ENCODE results near the gene GRK6. TPM values are rescaled to one million over a fixed set of nuclear protein-coding genes. Genes with fewer than 3 reads are reported as not detected.

Gene GRK6
- total RNA-seq, 1 experiment from 2014 or later = 75.2 TPM

GRCh38 chr5:177454397-177455035, 28.0 kb downstream of the GRK6 start:
- Histone ChIP-seq H4K8ac (replicated peaks; ENCODE audit: insufficient read length, low read depth, low read length) (no peak overlapping the region), H2AFZ (ENCODE audit: low read length) (no peak overlapping the region), H3K18ac (ENCODE audit: insufficient read length, low read depth, low read length) (peak overlapping the region; percentile 97), H3T11ph (ENCODE audit: low read length) (no peak overlapping the region), H3K9me3 (ENCODE audit: control insufficient read depth, low read depth, low read length) (no peaks in the 10 kb centered on the region), H3K23ac (ENCODE audit: insufficient read length, low read depth, low read length) (no peak overlapping the region), H3K9ac (ENCODE audit: extremely low read depth, insufficient read length, low read length) (peak overlapping the region; percentile 54), H2BK20ac (ENCODE audit: low read depth, low read length, poor library complexity, severe bottlenecking) (no peak overlapping the region), H2BK15ac (ENCODE audit: low read depth, low read length) (peak overlapping the region; percentile 42; the same call in 1 of the 2 replicates), H3K27ac (ENCODE audit: insufficient read length, low read depth, low read length) (no peak overlapping the region), H4K5ac (ENCODE audit: insufficient read length, low read depth, low read length) (no peak overlapping the region), H2BK120ac (ENCODE audit: low read depth, low read length, poor library complexity, severe bottlenecking) (peak overlapping the region; percentile 72), H3K79me2 (ENCODE audit: insufficient read depth, low read length) (no peaks in the 10 kb centered on the region), H4K91ac (ENCODE audit: insufficient read length, low read depth, low read length) (no peak overlapping the region), H3K4me2 (ENCODE audit: insufficient read depth, insufficient read length, low read length) (peak overlapping the region; percentile 73), H4K20me1 (ENCODE audit: control insufficient read depth, insufficient read depth, insufficient read length) (no peaks in the 10 kb centered on the region), H3K23me2 (ENCODE audit: insufficient read length, low read depth, low read length, poor library complexity, severe bottlenecking) (peaks cover 14% of the 10 kb centered on the region), H2BK5ac (ENCODE audit: insufficient read length, low read length) (no peak overlapping the region), H3K4me1 (ENCODE audit: insufficient read depth, low read length) (no peaks in the 10 kb centered on the region), H3K79me1 (ENCODE audit: insufficient read depth, low read depth, low read length, poor library complexity, severe bottlenecking) (no peaks in the 10 kb centered on the region), H3K4ac (ENCODE audit: low read depth, low read length) (peak overlapping the region; percentile 68; the same call in 1 of the 2 replicates), H3K27me3 (ENCODE audit: insufficient read depth, low read length) (peaks cover 4% of the 10 kb centered on the region; the same call in 1 of the 2 replicates), H3K14ac (ENCODE audit: insufficient read depth, low read length) (peak overlapping the region; percentile 96), H3K56ac (ENCODE audit: insufficient read length, low read depth, low read length) (no peak overlapping the region), H2BK12ac (ENCODE audit: insufficient read length, low read depth, low read length) (no peak overlapping the region), H2AK5ac (ENCODE audit: insufficient read length, low read length) (no peak overlapping the region)
- H3K36me3 Mint-ChIP-seq (ENCODE audit: insufficient read depth in 1 of 3, low read depth in 3 of 3) = peaks cover 11 to 37% (median 25%) of the 10 kb centered on the region in 3 experiments
- peak; percentile 87 for TF ChIP-seq CTCF (conservative IDR thresholded peaks at IDR 0.05)
- no CpG with 5 or more reads among the region's 84 CpGs for WGBS (ENCODE audit: extremely low coverage, insufficient read length, low lambda C conversion rate)
- DNase-seq = peak; percentile 91
- H3K4me1 Mint-ChIP-seq = peaks cover 30 to 34% of the 10 kb centered on the region in 2 experiments
- no peaks in the 10 kb centered on the region; a peak in 1 of 5 replicates for H3K9me3 Mint-ChIP-seq
- peak overlapping the region; percentile 72 to 86 for H3K4me3 Mint-ChIP-seq
- no peak overlapping the region; a peak in 1 of 7 replicates for H3K27ac Mint-ChIP-seq
- peaks cover 26% of the 10 kb centered on the region for H3K27me3 Mint-ChIP-seq (ENCODE audit: low read depth)
